Epithelial cell of proximal tubule (primary cell): ENCODE measurements around the gene PLXNA4. TPM values are rescaled to one million over a fixed set of nuclear protein-coding genes. Genes with fewer than 3 reads are reported as not detected.

ENCODE experiments used
- DNase-seq: peaks from one replicate; pipeline ENCODE4 v3.0.0-alpha.2; 2011; ENCODE audit warnings: low read depth
- H3K4me3 ChIP-seq: 2 replicates; pipeline ENCODE4 v1.5.1; 2011; ENCODE audit warnings: low read depth, mild to moderate bottlenecking, low read length
- total RNA-seq: library from RNA; depleted of rRNA; stranded (reverse); fragments of >200 nt; gene quantifications from 2 replicates; pipeline ENCODE4 v1.2.3, GENCODE V29; 2015
- TF ChIP-seq, protein P1 (sequence below): conservative IDR thresholded peaks from 2 replicates; pipeline ENCODE4 v1.5.1; 2012; ENCODE audit warnings: low read depth, mild to moderate bottlenecking, low read length

Gene PLXNA4
- total RNA-seq, 1 donor from 2014 or later = not detected

DNA sequence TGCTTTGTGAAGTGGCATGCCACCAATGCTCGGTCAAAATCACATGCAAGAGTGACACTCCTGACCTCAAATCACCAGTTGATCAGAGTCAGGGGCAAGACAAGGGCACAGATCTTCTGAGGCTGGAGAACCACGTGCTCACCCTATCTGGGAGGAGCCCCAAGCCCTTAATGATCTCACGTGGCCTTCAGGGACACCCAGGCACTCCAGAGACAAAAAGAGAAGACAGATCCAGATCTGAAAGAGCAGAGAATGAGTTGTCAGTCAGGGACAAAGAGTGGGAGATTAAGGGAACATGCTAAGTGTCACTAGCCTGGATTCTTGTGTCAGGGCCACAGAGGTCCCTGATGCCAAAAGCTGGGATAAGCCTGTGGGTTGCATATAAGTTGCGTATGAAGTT lies 134.3 kb downstream of the PLXNA4 start:
- TF ChIP-seq, protein P1, sequence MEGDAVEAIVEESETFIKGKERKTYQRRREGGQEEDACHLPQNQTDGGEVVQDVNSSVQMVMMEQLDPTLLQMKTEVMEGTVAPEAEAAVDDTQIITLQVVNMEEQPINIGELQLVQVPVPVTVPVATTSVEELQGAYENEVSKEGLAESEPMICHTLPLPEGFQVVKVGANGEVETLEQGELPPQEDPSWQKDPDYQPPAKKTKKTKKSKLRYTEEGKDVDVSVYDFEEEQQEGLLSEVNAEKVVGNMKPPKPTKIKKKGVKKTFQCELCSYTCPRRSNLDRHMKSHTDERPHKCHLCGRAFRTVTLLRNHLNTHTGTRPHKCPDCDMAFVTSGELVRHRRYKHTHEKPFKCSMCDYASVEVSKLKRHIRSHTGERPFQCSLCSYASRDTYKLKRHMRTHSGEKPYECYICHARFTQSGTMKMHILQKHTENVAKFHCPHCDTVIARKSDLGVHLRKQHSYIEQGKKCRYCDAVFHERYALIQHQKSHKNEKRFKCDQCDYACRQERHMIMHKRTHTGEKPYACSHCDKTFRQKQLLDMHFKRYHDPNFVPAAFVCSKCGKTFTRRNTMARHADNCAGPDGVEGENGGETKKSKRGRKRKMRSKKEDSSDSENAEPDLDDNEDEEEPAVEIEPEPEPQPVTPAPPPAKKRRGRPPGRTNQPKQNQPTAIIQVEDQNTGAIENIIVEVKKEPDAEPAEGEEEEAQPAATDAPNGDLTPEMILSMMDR = no peak
- no peak for DNase-seq
- H3K4me3 ChIP-seq = no peak overlapping the region

DNA sequence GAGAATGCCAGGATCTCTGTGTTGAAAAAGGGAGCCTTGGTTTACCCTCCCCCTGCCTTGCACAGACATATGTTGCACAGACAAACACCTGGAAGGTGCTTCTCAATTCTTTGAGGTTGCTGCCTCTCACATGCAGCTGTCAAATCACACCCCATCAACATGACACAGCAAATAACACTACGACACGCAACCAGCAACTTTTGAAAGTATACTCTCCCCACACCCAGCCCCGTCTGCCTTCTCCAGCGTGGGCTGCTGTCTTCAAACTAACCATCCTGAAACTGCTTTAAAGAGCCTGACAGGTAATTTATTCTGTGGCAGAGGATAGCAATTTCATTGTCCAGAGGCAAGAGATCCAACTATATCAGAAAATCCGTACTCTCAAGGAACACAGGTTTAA lies 136.1 kb downstream of the PLXNA4 start:
- TF ChIP-seq, protein P1 = no peak
- no peak for DNase-seq
- no peak overlapping the region for H3K4me3 ChIP-seq

DNA sequence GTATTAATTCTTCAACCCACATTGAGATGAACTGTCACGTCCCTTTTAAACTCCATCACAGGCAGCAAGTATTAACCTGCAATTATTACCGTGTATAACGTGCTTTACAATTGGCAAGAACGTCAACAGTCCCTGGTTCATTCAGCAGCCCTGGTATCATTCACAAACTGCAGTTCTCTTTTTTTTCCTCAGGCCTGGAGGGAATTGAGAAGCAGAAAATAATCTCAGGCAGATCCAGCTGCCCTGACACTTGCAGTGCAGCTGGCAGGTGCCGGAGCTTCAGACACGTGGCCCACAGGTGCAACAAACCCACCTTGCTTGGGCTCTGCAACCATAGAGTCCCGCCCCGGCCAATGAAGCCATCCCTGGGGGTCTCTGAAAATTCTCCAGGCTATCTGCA lies 137.3 kb downstream of the PLXNA4 start:
- no peak overlapping the region for H3K4me3 ChIP-seq
- TF ChIP-seq, protein P1 = no peak
- DNase-seq = no peak

DNA sequence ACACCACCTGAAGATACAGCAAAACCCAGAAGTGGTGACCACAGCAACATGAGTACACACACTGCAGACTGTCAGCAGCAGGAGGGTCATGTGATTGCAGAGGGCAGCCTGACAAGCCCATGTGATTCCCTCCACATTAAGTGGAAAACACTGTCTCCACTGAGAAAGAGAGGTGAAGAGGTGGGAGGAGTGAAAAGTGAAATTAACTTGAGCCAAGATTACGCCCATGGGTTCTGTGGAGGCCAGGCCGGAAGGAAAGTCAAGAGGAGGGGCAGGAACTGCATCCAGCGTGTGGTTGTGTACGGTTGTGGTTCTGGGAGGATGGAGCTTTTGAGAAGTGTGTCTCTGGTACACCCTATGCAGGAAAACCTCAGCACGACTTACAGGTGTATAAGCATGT lies 138.5 kb downstream of the PLXNA4 start:
- H3K4me3 ChIP-seq = no peak overlapping the region
- TF ChIP-seq, protein P1 = no peak
- DNase-seq = no peak

DNA sequence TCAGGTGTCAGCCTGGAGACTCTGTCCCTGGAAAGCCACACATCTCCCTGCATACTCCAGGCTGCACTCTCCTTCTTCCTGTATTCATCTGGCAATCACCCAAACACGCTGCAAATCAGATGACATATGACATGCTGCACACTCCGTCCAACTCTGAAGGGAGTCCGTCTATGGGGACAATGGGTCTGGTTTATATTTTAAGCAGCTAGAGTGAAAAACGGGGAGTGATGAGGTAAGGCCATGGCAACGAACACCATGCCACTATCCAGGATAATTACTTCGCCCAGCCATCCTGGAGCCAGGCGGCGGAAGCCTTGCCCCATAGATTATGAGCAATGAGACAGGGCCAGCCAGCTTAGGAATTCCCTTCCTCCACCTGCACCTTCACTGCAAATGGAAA lies 140.1 kb downstream of the PLXNA4 start:
- DNase-seq = no peak
- H3K4me3 ChIP-seq = no peak overlapping the region
- TF ChIP-seq, protein P1 = no peak

DNA sequence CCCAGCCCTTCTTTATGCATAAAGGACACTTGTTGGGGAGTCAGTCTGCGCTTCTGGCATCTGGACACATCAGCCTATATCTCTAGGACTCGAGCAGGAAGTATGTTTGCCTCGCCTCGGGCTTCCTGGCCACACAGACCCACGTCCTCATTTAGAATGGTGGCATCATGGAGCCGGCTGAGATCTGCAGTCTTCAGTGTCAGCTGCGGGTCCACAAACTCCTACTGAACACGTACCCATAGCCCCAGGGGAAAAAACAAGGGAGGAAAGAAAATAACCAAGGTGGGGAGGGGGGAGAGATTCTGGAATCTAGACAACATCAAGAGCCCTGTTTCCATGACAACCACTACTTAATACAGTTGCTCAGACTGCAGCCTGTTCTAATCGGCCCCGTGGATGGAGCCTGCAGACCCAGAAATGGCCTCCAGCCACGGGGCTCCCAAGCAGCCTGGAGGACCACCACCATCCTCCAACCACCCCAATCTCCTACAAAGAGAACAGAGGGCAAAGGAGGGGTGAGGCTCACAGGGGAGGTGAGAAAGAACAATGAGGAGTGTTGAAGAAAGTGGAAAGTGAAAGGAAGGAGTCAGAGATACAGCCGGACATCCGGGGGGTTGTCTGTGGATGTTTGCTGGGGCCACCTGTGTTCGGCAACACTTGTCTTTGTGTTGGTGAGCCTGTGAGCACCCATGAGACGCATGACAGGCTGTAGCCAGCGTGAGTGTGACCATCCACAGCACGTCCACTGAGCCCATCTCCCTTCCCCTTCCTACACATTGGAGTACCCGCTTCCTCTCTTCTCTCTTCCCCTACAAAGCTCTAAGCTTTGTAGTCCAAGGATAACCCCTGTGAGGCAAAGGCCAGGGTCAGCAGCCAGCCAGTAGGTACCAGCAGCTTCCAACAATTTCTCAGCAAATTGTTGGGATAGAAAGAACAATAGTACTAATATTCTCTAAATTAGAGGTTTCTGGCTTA lies 141.0 kb downstream of the PLXNA4 start:
- DNase-seq = no peak
- TF ChIP-seq, protein P1 = no peak
- H3K4me3 ChIP-seq = no peak overlapping the region

DNA sequence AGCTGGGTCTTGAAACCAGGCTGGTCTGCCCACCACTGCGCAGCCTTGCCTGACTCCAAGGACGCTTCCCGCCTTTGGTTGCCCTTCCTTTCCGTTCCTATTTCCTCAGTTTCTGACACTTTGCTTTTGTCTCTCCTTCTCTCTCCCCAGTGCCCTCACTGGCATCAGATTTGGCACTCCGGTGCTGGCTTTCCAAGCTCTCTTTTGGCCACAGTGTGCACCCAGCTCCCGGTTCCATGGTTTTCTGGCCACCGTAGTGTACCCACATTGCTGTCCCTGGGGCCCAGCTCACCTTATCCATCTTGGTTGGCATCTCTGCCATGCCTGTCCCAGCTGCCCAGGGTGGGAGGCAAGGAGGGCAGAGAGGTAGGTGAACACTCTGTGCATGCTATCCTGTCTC lies 142.2 kb downstream of the PLXNA4 start:
- TF ChIP-seq, protein P1 = no peak
- no peak overlapping the region for H3K4me3 ChIP-seq
- DNase-seq = no peak
